GM12891 (cell line): ENCODE results near the gene LCAT.

Experiments
- DNase-seq: peaks from one replicate; pipeline ENCODE4 v3.0.0; 2011; ENCODE audit warnings: low spot score; ENCODE audit not compliant: insufficient read length
- FAIRE-seq: peaks from 2 replicates; lab custom pipeline; 2011; peaks lifted over from hg19 to GRCh38; lab: Jason Lieb, UNC
- PAX5 ChIP-seq: IDR thresholded peaks from 2 replicates; pipeline ENCODE4 v1.6.1; 2011; ENCODE audit warnings: low read length, moderate library complexity, mild to moderate bottlenecking; ENCODE audit not compliant: insufficient read depth, severe bottlenecking
- POLR2A ChIP-seq: IDR thresholded peaks from 2 replicates; pipeline ENCODE4 v1.6.1; 2011; ENCODE audit warnings: low read depth, low read length, control low read depth
- POLR2AphosphoS5 ChIP-seq: IDR thresholded peaks from 2 replicates; pipeline ENCODE4 v1.6.1; 2011; ENCODE audit warnings: low read depth, low read length, control low read depth
- POU2F2 ChIP-seq: IDR thresholded peaks from 2 replicates; pipeline ENCODE4 v1.6.1; 2011; ENCODE audit warnings: low read depth, mild to moderate bottlenecking, control low read depth, low read length, moderate library complexity
- SPI1 ChIP-seq: IDR thresholded peaks from 2 replicates; pipeline ENCODE4 v1.6.1; 2011; ENCODE audit warnings: low read depth, low read length, control low read depth
- TAF1 ChIP-seq: IDR thresholded peaks from 2 replicates; pipeline ENCODE4 v1.6.1; 2011; ENCODE audit warnings: low read depth, low read length, control low read depth

The LCAT gene

GRCh38 chr16:67946966-67947558 lies 3.1 kb upstream of the LCAT start:
- FAIRE-seq (no peak), DNase-seq (no peak)
- TF ChIP-seq SPI1 (no peak), PAX5 (no peak), TAF1 (no peak), POLR2AphosphoS5 (no peak), POU2F2 (no peak), POLR2A (no peak)

DNA sequence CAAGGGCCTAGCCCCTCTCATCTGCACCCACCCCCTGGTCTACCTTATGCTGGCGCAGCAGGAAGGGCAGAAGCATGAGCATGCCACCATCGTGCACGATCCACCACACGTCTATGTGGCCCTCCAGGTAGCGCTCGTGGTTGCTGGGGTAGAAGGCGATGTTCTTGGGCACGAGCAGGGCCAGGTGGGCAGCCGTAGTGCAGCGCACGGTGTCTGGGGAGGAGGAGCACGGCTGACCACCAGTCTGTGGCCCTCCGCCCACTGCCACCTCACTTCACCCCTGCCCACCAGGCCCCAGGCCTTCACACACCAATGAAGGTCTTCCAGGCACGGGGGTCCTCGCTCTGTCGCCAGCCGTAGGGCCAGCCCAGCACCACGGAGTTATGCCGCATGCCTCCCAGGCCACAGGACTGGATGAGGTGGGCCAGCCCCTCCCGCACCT lies 2.2 kb upstream of the LCAT start:
- TF ChIP-seq SPI1: no peak
- TF ChIP-seq TAF1: no peak
- no peak for TF ChIP-seq POU2F2
- TF ChIP-seq POLR2AphosphoS5: no peak
- no peak for TF ChIP-seq PAX5
- no peak for TF ChIP-seq POLR2A
- FAIRE-seq: no peak
- DNase-seq: no peak

DNA sequence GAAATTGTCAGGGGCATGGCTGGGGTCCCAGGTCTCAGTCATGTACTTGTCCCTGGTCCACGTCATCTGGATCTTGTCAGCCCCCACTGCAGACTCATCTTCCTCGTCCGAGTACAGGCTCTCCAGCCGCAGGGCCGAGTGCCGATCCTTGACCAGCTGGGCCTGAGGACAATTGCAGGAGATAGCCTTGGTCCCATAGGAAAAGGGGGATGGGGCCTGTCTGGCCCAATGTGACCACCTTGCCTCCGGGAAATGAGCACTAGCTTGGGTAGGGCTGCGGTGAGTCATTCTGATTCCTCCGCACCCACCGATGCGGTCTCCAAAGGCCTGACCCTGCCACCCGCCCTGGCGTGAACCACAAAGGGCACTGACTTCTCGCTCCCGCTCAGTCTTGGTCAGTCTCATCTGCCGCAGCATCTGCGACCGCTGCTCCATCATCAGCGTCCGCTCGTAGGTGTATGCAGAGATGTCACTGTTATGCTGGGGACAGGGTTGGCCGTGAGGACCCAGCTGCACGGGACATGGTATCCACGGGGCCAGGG lies 1.5 kb upstream of the LCAT start:
- FAIRE-seq (no peak), DNase-seq (no peak)
- TF ChIP-seq POU2F2 (no peak), TAF1 (no peak), POLR2A (no peak), POLR2AphosphoS5 (no peak), SPI1 (no peak), PAX5 (no peak)

DNA sequence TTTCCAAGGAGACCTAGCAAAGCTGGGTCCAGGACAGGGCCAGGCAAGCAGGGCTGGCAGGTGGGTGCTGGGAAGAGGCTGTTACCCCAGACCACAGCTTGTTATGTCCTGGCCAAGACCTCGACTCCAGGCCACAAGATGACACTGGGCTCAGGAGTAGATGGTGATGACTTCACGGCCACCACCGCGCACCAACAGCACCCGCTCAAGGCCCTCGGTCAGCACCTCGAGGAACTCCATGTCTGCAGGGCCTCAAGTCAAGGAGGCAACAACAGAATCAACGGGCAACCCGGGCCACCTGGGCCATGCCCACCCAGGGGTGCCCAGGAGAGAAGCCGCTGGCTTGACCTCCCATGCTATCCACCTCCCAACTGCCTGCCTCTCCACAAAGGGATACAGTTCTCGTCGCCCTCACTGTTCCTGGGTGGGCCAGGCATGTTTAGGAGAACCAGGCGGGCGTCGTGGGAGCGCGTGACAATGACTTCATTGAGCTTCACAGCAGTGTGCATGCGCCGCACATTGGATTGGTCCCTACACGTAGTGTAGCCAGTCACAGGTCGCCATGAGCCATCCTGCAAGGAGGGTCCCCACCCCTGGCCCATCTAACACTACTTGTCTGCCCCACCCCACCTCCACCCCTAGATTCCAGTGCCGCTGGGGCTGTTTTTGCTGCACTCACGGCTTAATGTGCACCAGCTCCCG lies 921 bp upstream of the LCAT start:
- FAIRE-seq (no peak), DNase-seq (no peak)
- TF ChIP-seq SPI1 (no peak), POLR2A (no peak), POU2F2 (no peak), POLR2AphosphoS5 (no peak), TAF1 (no peak), PAX5 (no peak)

DNA sequence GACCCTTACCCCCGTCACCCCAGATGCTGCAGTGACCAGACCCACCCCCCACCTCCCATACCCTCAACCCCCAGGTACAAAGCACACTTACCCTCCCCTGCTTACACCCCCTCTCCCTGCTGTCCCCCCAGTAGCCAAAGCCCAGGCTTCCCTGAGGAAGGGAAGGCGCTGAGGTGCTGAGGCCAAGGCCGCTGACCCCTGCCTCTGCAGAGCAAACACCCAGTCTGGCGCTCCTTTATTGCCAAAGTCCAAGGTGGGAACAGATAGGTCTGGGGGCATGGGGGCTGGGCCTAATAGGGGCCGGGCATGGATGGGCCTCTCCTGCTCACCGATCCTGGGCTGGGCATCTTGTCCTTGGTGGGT lies 683 bp downstream of the LCAT start:
- FAIRE-seq (no peak), DNase-seq (no peak)
- TF ChIP-seq SPI1: no peak
- TF ChIP-seq POU2F2: no peak
- TF ChIP-seq POLR2A: no peak
- no peak for TF ChIP-seq POLR2AphosphoS5
- TF ChIP-seq TAF1: no peak
- TF ChIP-seq PAX5: no peak

DNA sequence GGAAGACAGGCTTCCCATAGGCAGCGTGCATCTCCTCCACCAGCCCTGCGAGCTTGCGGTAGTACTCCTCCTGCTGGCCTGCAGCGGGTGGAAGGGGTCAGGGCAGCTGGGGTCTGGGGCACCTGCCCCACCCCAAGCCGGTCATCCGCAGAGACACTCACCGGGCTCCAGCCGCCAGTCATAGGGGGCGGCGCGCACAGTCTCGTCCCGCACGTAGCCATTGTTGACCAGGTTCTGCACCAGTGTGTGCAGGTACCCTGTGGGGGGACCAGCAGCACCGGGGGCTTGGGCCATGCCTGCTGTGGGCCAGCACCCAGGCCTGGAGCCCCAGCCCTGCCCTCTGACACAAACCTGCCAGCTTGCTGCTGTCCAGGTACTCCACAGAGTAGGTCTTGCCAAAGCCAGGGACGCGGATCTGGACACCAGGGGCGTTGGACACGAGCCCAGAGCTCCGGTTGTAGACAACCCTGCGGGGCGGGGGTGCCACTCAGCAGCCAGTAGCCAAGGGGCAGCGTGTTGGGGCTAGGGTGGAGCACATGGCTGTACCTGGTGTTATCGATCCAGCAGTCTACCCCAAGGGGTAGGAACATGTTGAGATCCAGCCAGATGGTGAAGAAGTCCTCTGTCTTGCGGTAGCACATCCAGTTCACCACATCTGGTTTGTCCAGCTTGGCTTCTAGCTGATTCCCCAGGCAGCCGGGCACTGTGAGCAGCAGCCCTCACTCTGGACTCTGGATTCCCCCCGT lies 1.2 kb downstream of the LCAT start:
- DNase-seq: no peak
- FAIRE-seq: no peak
- TF ChIP-seq POLR2A (no peak), POLR2AphosphoS5 (no peak), POU2F2 (no peak), PAX5 (no peak), TAF1 (no peak)

GRCh38 chr16:67942200-67942509 lies 1.8 kb downstream of the LCAT start:
- DNase-seq (peak; percentile 74), FAIRE-seq (peak; percentile 81)
- no peak for TF ChIP-seq POLR2A
- no peak for TF ChIP-seq SPI1
- no peak for TF ChIP-seq POU2F2
- no peak for TF ChIP-seq POLR2AphosphoS5
- no peak for TF ChIP-seq PAX5
- no peak for TF ChIP-seq TAF1

DNA sequence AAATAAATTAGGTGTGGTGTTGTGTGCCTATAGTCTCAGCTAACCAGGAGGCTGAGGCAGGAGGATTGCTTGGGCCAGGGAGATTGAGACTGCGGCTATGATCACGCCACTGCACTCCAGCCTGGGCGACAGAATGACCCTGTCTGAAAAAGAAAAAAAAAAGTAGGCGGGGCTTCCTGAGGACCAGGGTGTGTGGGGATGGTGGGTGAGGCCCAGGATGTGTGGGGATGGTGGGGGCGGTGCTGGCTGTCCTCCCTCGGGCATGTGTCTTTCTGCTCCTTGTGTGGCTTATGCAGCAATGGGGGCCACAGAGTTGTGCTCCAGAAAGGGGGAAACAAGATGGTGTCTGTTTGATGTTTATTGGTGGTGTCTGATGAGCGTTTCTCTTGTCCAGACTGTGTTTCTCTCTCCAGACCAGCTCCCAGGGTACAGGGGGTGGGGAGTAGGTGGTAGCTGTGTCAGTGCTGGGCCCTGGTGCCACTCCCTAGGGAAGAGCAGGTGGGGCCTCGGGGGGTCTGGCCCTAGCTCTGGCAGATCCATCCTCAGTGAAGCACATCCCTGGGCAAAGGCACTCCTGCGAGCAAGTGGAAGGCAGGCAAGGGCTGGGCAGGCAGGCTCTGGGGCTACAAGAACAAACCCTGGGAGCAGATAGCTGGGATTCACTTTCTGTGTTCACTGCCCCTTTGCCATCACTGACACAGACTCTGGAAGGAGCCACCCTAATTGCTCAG lies 2.3 kb downstream of the LCAT start:
- FAIRE-seq: no peak
- DNase-seq: no peak
- TF ChIP-seq POLR2A (no peak), POLR2AphosphoS5 (no peak), TAF1 (no peak), POU2F2 (no peak), PAX5 (no peak), SPI1 (no peak)
